Iris pigment epithelial cell (primary cell): ENCODE data around the gene DDAH1.

Experiments used
- DNase-seq: peaks from one replicate; pipeline ENCODE4 v3.0.0-alpha.2; 2011; ENCODE audit warnings: low read depth

Gene DDAH1

GRCh38 chr1:85328713-85329397 is 136.1 kb downstream of the DDAH1 start:
- DNase-seq, result peak; percentile 99

DNA sequence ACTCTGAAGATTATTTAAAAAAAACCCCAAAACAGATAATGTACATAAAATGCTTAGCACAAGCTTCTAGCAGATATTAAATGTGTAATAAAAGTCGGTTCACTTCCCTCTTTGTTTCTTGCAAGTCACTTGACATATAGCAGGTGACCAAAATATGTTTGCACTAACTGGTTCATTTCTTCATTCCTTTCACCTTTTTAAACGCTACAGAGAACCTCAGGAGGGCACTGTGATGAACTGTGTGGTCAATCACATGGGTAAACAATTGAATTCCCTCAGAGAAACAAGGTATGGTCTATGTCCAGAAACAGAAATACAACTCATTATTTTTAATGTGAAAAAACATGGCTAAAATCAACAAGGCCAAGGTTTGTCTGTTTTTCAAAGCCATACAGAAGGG is 137.2 kb downstream of the DDAH1 start:
- peak; percentile 36 for DNase-seq

DNA sequence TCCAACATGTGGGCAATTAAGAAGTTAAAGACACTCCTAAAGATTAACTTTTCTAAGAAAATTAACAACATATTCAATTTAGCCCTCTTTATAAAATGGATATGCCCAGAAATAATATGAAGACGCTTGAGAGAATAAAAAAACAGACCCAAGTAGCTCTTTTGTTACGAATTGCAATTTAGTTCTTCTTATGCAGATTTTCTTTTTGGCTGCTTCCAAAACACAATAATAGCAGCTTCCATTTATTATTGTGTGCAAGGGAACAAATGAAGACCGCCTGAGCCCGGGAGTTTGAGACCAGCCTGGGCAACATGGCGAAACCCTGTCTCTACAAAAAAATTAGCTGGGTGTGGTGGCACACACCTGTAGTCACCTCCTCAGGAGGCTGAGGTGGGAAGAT is 138.1 kb downstream of the DDAH1 start:
- no peak for DNase-seq

DNA sequence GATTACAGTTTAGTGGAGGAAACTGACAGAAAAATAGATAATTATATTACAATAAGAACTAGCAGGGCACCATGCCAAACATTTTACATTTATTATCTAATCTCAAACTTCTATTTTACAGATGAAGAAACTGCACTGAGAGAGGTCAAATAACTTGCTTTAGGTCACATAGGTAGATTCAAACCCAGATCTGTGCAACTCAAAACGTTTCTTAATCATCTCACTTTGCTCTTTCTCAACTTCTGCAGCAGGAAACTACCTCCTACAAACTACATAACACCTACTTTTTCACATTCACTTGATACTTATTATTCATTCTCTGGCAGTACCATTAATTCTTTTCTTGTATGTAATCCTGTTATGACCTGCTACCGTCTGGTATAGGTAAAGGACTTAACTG is 138.6 kb downstream of the DDAH1 start:
- DNase-seq, result no peak

DNA sequence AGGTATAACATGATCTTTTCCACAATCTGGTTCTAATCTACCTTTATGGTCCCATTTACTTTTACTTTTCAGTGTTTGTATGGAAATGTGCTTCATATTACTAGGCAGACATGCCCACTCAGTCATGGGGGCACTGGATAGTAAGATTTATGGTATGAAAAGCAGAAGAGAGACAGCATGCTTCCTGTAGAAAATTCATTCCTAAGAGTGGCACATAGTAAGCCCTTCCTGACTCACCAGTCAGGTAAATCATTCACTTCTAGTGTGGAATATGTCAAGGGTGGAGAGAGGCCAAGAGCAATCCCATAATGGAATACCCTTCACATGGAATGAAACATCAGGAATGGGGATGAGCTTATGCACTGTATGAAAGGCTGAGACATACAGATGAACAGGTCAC is 139.0 kb downstream of the DDAH1 start:
- no peak for DNase-seq

DNA sequence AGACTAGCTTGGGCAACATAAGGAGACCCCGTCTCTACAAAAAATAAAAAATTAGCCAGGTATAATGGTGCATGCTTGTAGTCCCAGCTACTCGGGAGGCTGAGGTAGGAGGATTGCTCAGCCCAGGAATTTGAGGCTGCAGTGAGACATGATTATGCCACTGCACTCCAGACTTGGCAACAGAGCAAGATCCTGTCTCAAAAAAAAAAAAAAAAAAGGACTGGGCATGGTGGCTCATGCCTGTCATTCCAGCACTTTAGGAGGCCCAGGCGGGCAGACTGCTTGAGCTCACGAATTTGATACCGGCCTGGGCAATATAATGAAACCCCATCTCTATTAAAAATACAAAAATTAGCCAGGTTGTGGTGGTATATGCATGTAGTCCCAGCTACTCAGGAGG is 141.2 kb downstream of the DDAH1 start:
- no peak for DNase-seq

- DNase-seq, result peak; percentile 73
These were observed 142.3 kb downstream of the DDAH1 start for GRCh38 chr1:85322655-85323054.

- DNase-seq, result peak; percentile 78
These were observed 143.6 kb downstream of the DDAH1 start for GRCh38 chr1:85321237-85321964.

DNA sequence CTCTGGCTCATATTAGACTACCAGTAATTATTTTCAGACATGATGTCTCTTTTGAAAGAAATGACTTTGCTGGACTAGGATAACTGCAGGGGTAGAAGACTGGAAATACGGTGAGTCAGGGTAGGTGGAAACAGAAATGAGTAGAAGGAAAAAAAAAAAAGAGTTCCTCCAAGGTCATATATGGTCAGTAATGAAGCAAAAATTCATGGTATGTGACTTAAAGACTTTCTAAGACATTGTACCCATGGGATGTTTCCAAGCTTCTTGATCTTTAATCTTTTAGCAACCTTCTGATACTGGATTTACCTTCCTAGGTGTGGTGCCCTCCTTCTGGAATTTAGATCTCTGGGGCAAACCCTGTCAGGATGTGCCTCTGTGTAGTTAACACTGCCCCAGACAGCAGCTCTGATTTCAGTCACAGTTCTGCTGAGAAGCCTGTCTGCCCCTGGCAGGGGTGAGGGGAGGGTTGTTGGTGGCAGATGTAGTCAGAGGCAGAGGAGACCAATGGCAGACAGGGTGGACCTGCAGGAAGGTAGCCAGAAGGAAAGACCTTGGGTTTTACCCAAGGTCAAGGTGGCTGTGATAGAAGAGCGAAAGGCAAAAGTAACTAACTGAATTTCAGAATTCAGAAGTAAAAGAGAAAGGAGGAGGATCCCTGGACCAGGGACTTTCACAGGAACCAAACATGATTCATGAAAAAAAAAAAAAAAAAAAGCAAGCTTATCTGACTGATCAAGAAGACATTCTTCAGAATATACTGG is 144.4 kb downstream of the DDAH1 start:
- DNase-seq, result peak; percentile 88

GRCh38 chr1:85319931-85320330 is 145.0 kb downstream of the DDAH1 start:
- peak; percentile 68 for DNase-seq

GRCh38 chr1:85319491-85319890 is 145.5 kb downstream of the DDAH1 start:
- DNase-seq, result no peak

- DNase-seq, result no peak
These were observed 146.7 kb downstream of the DDAH1 start for GRCh38 chr1:85318217-85318616.

- peak; percentile 60 for DNase-seq
These were observed 147.4 kb downstream of the DDAH1 start for GRCh38 chr1:85317560-85317959.

GRCh38 chr1:85316321-85316720 is 148.6 kb downstream of the DDAH1 start:
- no peak for DNase-seq

DNA sequence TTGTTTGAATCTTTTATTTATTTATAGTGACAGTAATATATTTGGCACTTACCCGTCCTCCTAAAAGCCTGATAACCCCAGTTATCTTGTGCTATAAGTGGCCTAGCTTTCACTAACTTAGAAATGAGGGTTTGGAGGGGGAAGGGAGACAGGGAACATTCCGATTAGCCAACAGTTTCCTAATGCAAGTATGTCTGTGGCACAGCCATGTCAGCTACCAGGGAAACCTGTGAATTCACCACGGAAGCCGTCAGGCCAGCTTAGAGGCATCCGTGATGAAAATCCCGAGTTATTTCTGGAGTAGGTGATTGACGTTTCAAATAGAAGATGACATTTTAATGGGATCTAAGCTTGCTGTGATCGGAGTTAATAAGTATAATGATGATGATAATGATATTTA is 149.2 kb downstream of the DDAH1 start:
- peak; percentile 65 for DNase-seq

DNA sequence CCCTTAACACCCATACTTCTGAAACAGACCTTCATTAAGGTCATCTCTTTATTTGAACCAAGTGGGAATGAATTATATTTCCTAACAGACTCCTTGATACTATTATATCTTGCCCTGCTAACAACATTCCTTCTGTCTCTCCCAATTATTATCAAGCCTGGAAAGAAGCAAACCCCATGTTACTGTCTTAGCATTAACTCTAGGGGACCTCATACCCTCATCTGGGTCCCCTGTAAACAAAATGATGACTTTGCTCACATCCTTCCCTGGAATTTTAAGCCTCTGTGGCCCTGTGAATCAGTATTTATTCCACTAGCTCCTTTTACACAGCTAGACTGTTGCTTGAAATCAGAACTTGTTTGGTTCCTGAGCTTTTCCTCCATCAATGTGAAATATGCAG is 150.2 kb downstream of the DDAH1 start:
- peak; percentile 55 for DNase-seq

DNA sequence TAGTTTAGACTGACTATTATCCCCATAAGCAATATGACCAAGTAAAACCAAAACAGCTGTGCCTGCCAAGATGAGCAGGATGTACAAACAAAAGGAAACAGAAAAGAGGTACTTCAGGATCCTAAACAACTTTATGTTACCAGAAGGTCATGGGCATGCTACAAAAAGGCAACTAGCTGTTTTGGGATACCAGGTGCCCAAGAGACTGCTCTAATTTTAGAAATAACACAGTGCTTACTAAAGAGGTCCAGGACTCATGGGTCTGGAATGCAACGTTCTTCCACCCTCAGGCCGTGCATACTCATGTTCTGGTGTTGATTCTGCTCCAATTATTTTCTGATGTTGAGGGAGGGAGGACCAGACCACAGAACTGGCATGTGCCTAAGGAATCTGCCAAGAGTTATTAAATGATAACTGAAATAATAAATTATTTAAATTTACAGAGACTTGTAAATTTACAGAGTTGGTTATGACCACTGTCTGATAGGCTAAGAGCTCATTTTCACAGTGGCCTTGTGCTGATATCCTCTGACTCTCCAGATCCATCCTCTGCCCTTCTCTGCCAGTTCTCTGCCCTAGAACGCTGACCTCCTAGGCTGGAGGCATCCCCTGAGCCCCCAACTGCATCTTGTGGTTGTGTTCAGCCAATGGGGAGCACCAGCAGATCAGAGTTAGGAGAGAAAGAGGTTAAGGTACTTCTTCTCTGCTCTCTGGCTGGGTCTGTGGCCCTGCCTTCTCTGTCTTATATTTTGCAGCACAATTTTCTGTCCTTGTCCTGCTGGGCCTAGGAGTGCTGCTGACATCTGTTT is 150.9 kb downstream of the DDAH1 start:
- DNase-seq, result peak; percentile 95

GRCh38 chr1:85311818-85312217 is 153.1 kb downstream of the DDAH1 start:
- DNase-seq, result no peak

GRCh38 chr1:85308833-85309350 is 156.1 kb downstream of the DDAH1 start:
- DNase-seq, result no peak

- peak; percentile 82 for DNase-seq
These were observed 156.7 kb downstream of the DDAH1 start for GRCh38 chr1:85307987-85308832.

DNA sequence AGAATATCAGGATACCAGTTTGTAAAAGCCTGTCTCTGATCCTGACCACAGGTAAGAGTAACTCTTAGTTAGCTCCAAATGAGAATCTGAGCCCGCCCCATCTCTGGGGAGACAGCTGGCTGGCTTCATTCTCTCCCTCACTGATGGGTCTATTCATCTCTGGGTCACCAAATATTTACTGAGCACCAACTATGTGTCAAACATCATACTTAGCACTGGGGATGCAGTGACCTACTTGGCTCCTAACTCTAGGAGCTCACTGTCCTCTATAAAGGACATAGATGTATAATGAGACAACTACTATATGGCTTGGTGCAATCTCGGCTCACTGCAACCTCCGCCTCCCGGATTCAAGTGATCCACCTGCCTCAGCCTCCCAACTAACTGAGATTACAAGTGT is 158.7 kb downstream of the DDAH1 start:
- DNase-seq, result no peak
